Prostate gland (tissue), 2 donors: ENCODE results near the gene RSPRY1. TPM values are rescaled to one million over a fixed set of nuclear protein-coding genes. Genes with fewer than 3 reads are reported as not detected.
A peak's percentile ranks its signal among the peaks of the same experiment; 100 is the strongest.

ENCODE experiments used
- DNase-seq: peaks from one replicate; pipeline ENCODE4 v3.0.0-alpha.2; 2019; ENCODE audit warnings: low spot score
- H3K27ac ChIP-seq, 2 donors: fragments of 200-600 bp; sonication (generic); 2 replicates each; pipeline ENCODE4 v1.5.1; 2017 to 2019
- H3K27me3 ChIP-seq: fragments of 200-600 bp; sonication (generic); replicated peaks from 2 replicates; pipeline ENCODE4 v1.5.1; 2019; ENCODE audit not compliant: insufficient read depth
- H3K36me3 ChIP-seq, 2 donors: fragments of 200-600 bp; sonication (generic); 1 replicate in 1 of 2; 2 replicates in 1 of 2; pipeline versions ENCODE4 v1.5.1 to v1.8.1; 2017 to 2019
- H3K4me1 ChIP-seq: fragments of 200-600 bp; sonication (generic); replicated peaks from 2 replicates; pipeline ENCODE4 v1.5.1; 2019
- H3K4me3 ChIP-seq, 2 donors: fragments of 200-600 bp; sonication (generic); 2 replicates each; pipeline ENCODE4 v1.5.1; 2017 to 2019
- H3K9me3 ChIP-seq: fragments of 200-600 bp; sonication (generic); 2 replicates; pipeline ENCODE4 v1.5.1; 2017
- CTCF ChIP-seq, 4 experiments: fragments of 200-600 bp in 2 of 4; fragments of 450-650 bp in 2 of 4; sonication (generic) in 2 of 4; IDR thresholded peaks; 1 replicate in 3 of 4; 2 replicates in 1 of 4; pipeline ENCODE4 v1.5.1; 2016 to 2019; ENCODE audit warnings: antibody characterized with exemption in 4 of 4, mild to moderate bottlenecking in 2 of 4, moderate library complexity in 2 of 4
- POLR2A ChIP-seq: fragments of 450-650 bp; IDR thresholded peaks from one replicate; pipeline ENCODE4 v1.6.1; 2016; ENCODE audit warnings: antibody characterized with exemption, mild to moderate bottlenecking
- POLR2AphosphoS5 ChIP-seq: sonication (generic); formaldehyde crosslinking; IDR thresholded peaks from one replicate; pipeline ENCODE4 v1.6.1; 2017; ENCODE audit warnings: antibody characterized with exemption
- WGBS: methylation state at CpG from one replicate; pipeline ENCODE4 v1.1.5; 2018; 5-methylcytosine and 5-hydroxymethylcytosine counted together
- intact Hi-C: fragments of 100-400 bp; cut with DNase I; formaldehyde crosslinking; loops from one replicate; pipeline ENCODE4 v1.14.2; 2022
- total RNA-seq, 2 donors: library from RNA; depleted of rRNA; stranded (reverse); fragments of >200 nt; gene quantifications; one replicate each; pipeline ENCODE4 v1.1.0, GENCODE V29; 2016

RSPRY1 gene
- total RNA-seq, 2 donors from 2014 or later: 35.8 to 45.3 TPM

GRCh38 chr16:57282510-57283213, 96.5 kb downstream of the RSPRY1 start:
- H3K4me1 ChIP-seq: no peaks in the 10 kb centered on the region
- no peak for DNase-seq
- no peak overlapping the region for H3K27ac ChIP-seq
- H3K4me3 ChIP-seq: no peak overlapping the region
- intact Hi-C loops: loop anchor here (5.0 kb wide), 1 partner anchor 35 kb away; the partner anchor contains the start of gene ARL2BP
- H3K36me3 ChIP-seq: no peaks in the 10 kb centered on the region
- TF ChIP-seq POLR2A (no peak), CTCF (IDR thresholded peaks at IDR 0.05) (no peak), POLR2AphosphoS5 (no peak)
- H3K27me3 ChIP-seq: no peaks in the 10 kb centered on the region
- WGBS: 54% methylated on average over 8 of the region's 8 CpGs
- no peaks in the 10 kb centered on the region for H3K9me3 ChIP-seq

GRCh38 chr16:57283214-57283958, 97.3 kb downstream of the RSPRY1 start:
- H3K9me3 ChIP-seq: no peaks in the 10 kb centered on the region
- no peaks in the 10 kb centered on the region for H3K4me1 ChIP-seq
- no peaks in the 10 kb centered on the region for H3K27me3 ChIP-seq
- DNase-seq: no peak
- TF ChIP-seq CTCF (IDR thresholded peaks at IDR 0.05): no peak
- no peak for TF ChIP-seq POLR2A
- TF ChIP-seq POLR2AphosphoS5: no peak
- H3K36me3 ChIP-seq: no peaks in the 10 kb centered on the region
- H3K27ac ChIP-seq: no peak overlapping the region
- 64% methylated on average over 24 of the region's 24 CpGs for WGBS
- intact Hi-C loops: loop anchor here (5.0 kb wide), 1 partner anchor 36 kb away; the partner anchor contains the start of gene ARL2BP
- peak overlapping the region; percentile 50 to 53 for H3K4me3 ChIP-seq

- Histone ChIP-seq H3K9me3 (no peaks in the 10 kb centered on the region), H3K27ac (no peak overlapping the region), H3K4me3 (peak overlapping the region; percentile 50 to 53), H3K36me3 (no peaks in the 10 kb centered on the region), H3K4me1 (no peaks in the 10 kb centered on the region), H3K27me3 (no peaks in the 10 kb centered on the region)
- no peak for TF ChIP-seq POLR2A
- no peak for TF ChIP-seq CTCF (IDR thresholded peaks at IDR 0.05)
- no peak for TF ChIP-seq POLR2AphosphoS5
- intact Hi-C loops: loop anchor here (5.0 kb wide), 1 partner anchor 37 kb away; the partner anchor contains the start of gene ARL2BP
- no peak for DNase-seq
- 11% methylated on average over 14 of the region's 14 CpGs for WGBS
Measured at GRCh38 chr16:57283959-57284208, 97.8 kb downstream of the RSPRY1 start.

GRCh38 chr16:57284209-57284951, 98.3 kb downstream of the RSPRY1 start, which contains the start of gene PLLP:
TSS of gene PLLP (minus strand) at chr16:57284672. CDS start at chr16:57284540, 132 bp downstream.
- no peaks in the 10 kb centered on the region for H3K36me3 ChIP-seq
- TF ChIP-seq POLR2AphosphoS5 (no peak), CTCF (IDR thresholded peaks at IDR 0.05) (peak in 1 of 4 experiments; percentile 7), POLR2A (peak; percentile 59)
- intact Hi-C loops: loop anchor here (5.0 kb wide), 1 partner anchor 37 kb away; the partner anchor contains the start of gene ARL2BP
- peak within 1 kb of the TSS in 1 of 2 donors; percentile 37 for H3K27ac ChIP-seq
- no peak for DNase-seq
- peak within 1 kb of the TSS; percentile 50 to 53 for H3K4me3 ChIP-seq
- H3K9me3 ChIP-seq: no peaks in the 10 kb centered on the region
- WGBS: 2% methylated on average over 57 of the region's 95 CpGs
- H3K27me3 ChIP-seq: no peaks in the 10 kb centered on the region
- no peaks in the 10 kb centered on the region for H3K4me1 ChIP-seq
